GM23338 (cell line): ENCODE measurements around the gene MAST4.

Experiments used
- EZH2phosphoT487 ChIP-seq: fragments of 200-600 bp; sonication (generic); IDR thresholded peaks from one replicate; pipeline ENCODE4 v1.8.1; 2018; ENCODE audit warnings: antibody characterized with exemption; ENCODE audit not compliant: unreplicated experiment
- JUNB ChIP-seq: IDR thresholded peaks from one replicate; pipeline ENCODE4 v1.6.1; 2016; ENCODE audit warnings: antibody characterized with exemption; ENCODE audit not compliant: unreplicated experiment
- POLR2AphosphoS5 ChIP-seq: IDR thresholded peaks from 2 replicates; pipeline ENCODE4 v1.6.1; 2016; ENCODE audit warnings: antibody characterized with exemption, low read depth
- REST ChIP-seq: IDR thresholded peaks from one replicate; pipeline ENCODE4 v1.6.1; 2018; ENCODE audit warnings: antibody characterized with exemption; ENCODE audit not compliant: unreplicated experiment
- ZNF114 ChIP-seq: fragments of 250-450 bp; sonication (Bioruptor Pico); IDR thresholded peaks from 2 replicates; pipeline ENCODE4 v1.5.0; 2020; ENCODE audit warnings: mild to moderate bottlenecking, moderate library complexity
- TF ChIP-seq, protein P1 (sequence below), 2 experiments: fragments of 200-600 bp in 1 of 2; sonication (generic) in 1 of 2; conservative IDR thresholded peaks; 2 replicates each; pipeline versions ENCODE4 v1.5.1 to v1.6.1; 2016 to 2017; ENCODE audit warnings: antibody characterized with exemption in 2 of 2, low read depth in 2 of 2, mild to moderate bottlenecking in 2 of 2, moderate library complexity in 1 of 2

DNA sequence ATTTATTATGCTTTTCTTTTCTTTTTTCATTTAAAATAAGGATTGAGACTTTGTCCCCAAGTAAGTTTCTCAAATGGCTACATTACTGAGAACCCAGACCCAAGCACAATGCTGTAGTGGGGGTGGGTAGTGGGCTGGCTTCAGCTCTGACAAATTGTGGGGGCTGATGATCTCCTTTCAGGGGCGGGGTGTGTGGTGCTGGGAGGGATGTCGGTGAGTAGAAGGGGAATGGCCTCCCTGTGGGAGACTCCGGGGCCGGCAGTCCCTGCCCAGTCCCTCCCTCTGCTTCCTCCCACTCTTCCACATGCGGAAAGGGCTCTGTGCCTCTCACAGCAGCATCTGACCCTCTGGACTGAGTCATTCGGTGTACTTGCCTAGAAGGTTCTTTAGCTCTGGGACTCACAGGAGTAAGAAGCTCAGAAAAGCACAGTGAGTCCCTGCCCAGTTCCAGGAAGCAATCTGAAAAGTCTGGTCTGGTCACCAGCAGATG, 586.2 kb downstream of the MAST4 start:
- TF ChIP-seq, protein P1, sequence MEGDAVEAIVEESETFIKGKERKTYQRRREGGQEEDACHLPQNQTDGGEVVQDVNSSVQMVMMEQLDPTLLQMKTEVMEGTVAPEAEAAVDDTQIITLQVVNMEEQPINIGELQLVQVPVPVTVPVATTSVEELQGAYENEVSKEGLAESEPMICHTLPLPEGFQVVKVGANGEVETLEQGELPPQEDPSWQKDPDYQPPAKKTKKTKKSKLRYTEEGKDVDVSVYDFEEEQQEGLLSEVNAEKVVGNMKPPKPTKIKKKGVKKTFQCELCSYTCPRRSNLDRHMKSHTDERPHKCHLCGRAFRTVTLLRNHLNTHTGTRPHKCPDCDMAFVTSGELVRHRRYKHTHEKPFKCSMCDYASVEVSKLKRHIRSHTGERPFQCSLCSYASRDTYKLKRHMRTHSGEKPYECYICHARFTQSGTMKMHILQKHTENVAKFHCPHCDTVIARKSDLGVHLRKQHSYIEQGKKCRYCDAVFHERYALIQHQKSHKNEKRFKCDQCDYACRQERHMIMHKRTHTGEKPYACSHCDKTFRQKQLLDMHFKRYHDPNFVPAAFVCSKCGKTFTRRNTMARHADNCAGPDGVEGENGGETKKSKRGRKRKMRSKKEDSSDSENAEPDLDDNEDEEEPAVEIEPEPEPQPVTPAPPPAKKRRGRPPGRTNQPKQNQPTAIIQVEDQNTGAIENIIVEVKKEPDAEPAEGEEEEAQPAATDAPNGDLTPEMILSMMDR (conservative IDR thresholded peaks at IDR 0.05; ENCODE audit: low read depth in 2 of 2), result no peak
- TF ChIP-seq REST (no peak), POLR2AphosphoS5 (no peak), JUNB (no peak), EZH2phosphoT487 (no peak), ZNF114 (CRISPR knock-in tag) (no peak)
